ENCODE results near the gene NAP1L5. TPM values are rescaled to one million over a fixed set of nuclear protein-coding genes. Genes with fewer than 3 reads are reported as not detected.

The NAP1L5 gene
- total RNA-seq, 3 donors from 2014 or later (not counting 1 experiment from before 2014, with no cell fraction given) = 11.4 to 16.1 (median 12.7) TPM

GRCh38 chr4:88705805-88706492, 8.3 kb upstream of the NAP1L5 start:
- Histone ChIP-seq H3K9me3 (ENCODE audit: control insufficient read depth, insufficient read depth, low read length) (no peaks in the 10 kb centered on the region), H3K4me3 (ENCODE audit: low read length) (no peak overlapping the region), H3K27ac (ENCODE audit: low read length) (no peak overlapping the region), H3K36me3 (ENCODE audit: control insufficient read depth, insufficient read depth, low read length) (peaks cover 46% of the 10 kb centered on the region), H3K4me1 (ENCODE audit: control insufficient read depth, insufficient read depth, low read length) (no peaks in the 10 kb centered on the region), H3K27me3 (ENCODE audit: control insufficient read depth, insufficient read depth, low read length) (no peaks in the 10 kb centered on the region)
- Mint-ChIP-seq H3K9me3 (no peaks in the 10 kb centered on the region), H3K4me3 (no peak overlapping the region), H3K36me3 (peaks cover 37% of the 10 kb centered on the region), H3K4me1 (no peaks in the 10 kb centered on the region), H3K27me3 (ENCODE audit: low read depth in 2 of 2) (no peaks in the 10 kb centered on the region), H3K27ac (no peak overlapping the region)
- 94% methylated on average over 3 of the region's 3 CpGs for WGBS (ENCODE audit: insufficient coverage)
- intact Hi-C loops (cut with micrococcal nuclease) = no loop called here
- TF ChIP-seq CTCF (IDR thresholded peaks at IDR 0.05) = no peak
- ATAC-seq (no peak), DNase-seq (no peak)

- peaks cover 41% of the 10 kb centered on the region for H3K36me3 ChIP-seq (ENCODE audit: control insufficient read depth, insufficient read depth, low read length)
- H3K27ac ChIP-seq (ENCODE audit: low read length) = no peak overlapping the region
- Mint-ChIP-seq H3K9me3 (no peaks in the 10 kb centered on the region), H3K36me3 (peaks cover 37% of the 10 kb centered on the region), H3K27ac (no peak overlapping the region), H3K4me1 (no peaks in the 10 kb centered on the region), H3K27me3 (ENCODE audit: low read depth in 2 of 2) (no peaks in the 10 kb centered on the region), H3K4me3 (no peak overlapping the region)
- DNase-seq (no peak), ATAC-seq (no peak)
- H3K9me3 ChIP-seq (ENCODE audit: control insufficient read depth, insufficient read depth, low read length) = no peaks in the 10 kb centered on the region
- no peak for TF ChIP-seq CTCF (IDR thresholded peaks at IDR 0.05)
- no peak overlapping the region for H3K4me3 ChIP-seq (ENCODE audit: low read length)
- H3K27me3 ChIP-seq (ENCODE audit: control insufficient read depth, insufficient read depth, low read length) = no peaks in the 10 kb centered on the region
- no peaks in the 10 kb centered on the region for H3K4me1 ChIP-seq (ENCODE audit: control insufficient read depth, insufficient read depth, low read length)
- intact Hi-C loops (cut with micrococcal nuclease) = no loop called here
These were observed 7.6 kb upstream of the NAP1L5 start for GRCh38 chr4:88705223-88705622.

GRCh38 chr4:88702782-88703181, 5.2 kb upstream of the NAP1L5 start:
- intact Hi-C loops (cut with micrococcal nuclease) = no loop called here
- no peaks in the 10 kb centered on the region for H3K27me3 ChIP-seq (ENCODE audit: control insufficient read depth, insufficient read depth, low read length)
- H3K27ac ChIP-seq (ENCODE audit: low read length) = no peak overlapping the region
- H3K4me3 ChIP-seq (ENCODE audit: low read length) = no peak overlapping the region
- no peak for DNase-seq
- no peaks in the 10 kb centered on the region for H3K27me3 Mint-ChIP-seq (ENCODE audit: low read depth in 2 of 2)
- H3K4me3 Mint-ChIP-seq = no peak overlapping the region
- peaks cover 33% of the 10 kb centered on the region for H3K36me3 Mint-ChIP-seq
- ATAC-seq = no peak
- TF ChIP-seq CTCF (IDR thresholded peaks at IDR 0.05) = no peak
- 83% methylated on average over 2 of the region's 2 CpGs for WGBS (ENCODE audit: insufficient coverage)
- peaks cover 4% of the 10 kb centered on the region for H3K4me1 ChIP-seq (ENCODE audit: control insufficient read depth, insufficient read depth, low read length)
- peaks cover 5 to 11% of the 10 kb centered on the region in 2 donors for H3K4me1 Mint-ChIP-seq
- no peaks in the 10 kb centered on the region for H3K9me3 Mint-ChIP-seq
- H3K36me3 ChIP-seq (ENCODE audit: control insufficient read depth, insufficient read depth, low read length) = peaks cover 31% of the 10 kb centered on the region
- H3K9me3 ChIP-seq (ENCODE audit: control insufficient read depth, insufficient read depth, low read length) = no peaks in the 10 kb centered on the region
- no peak overlapping the region for H3K27ac Mint-ChIP-seq

GRCh38 chr4:88698519-88698918, 890 bp upstream of the NAP1L5 start:
- no peaks in the 10 kb centered on the region for H3K27me3 ChIP-seq (ENCODE audit: control insufficient read depth, insufficient read depth, low read length)
- DNase-seq = no peak
- no peak overlapping the region for H3K27ac ChIP-seq (ENCODE audit: low read length)
- Mint-ChIP-seq H3K9me3 (no peaks in the 10 kb centered on the region), H3K27me3 (ENCODE audit: low read depth in 2 of 2) (no peaks in the 10 kb centered on the region), H3K27ac (peak overlapping the region; percentile 86 to 96), H3K36me3 (peaks cover 7% of the 10 kb centered on the region), H3K4me3 (peak overlapping the region; percentile 95), H3K4me1 (peaks cover 12 to 20% of the 10 kb centered on the region in 2 donors)
- no peak overlapping the region for H3K4me3 ChIP-seq (ENCODE audit: low read length)
- H3K9me3 ChIP-seq (ENCODE audit: control insufficient read depth, insufficient read depth, low read length) = no peaks in the 10 kb centered on the region
- ATAC-seq = no peak
- TF ChIP-seq CTCF (IDR thresholded peaks at IDR 0.05) = no peak
- H3K4me1 ChIP-seq (ENCODE audit: control insufficient read depth, insufficient read depth, low read length) = peaks cover 4% of the 10 kb centered on the region
- intact Hi-C loops (cut with micrococcal nuclease) = no loop called here
- 94% methylated on average over 7 of the region's 7 CpGs for WGBS (ENCODE audit: insufficient coverage)
- no peaks in the 10 kb centered on the region for H3K36me3 ChIP-seq (ENCODE audit: control insufficient read depth, insufficient read depth, low read length)

All from natural killer cell (primary cell).